ENCODE data around the gene PLCH2.

DNA sequence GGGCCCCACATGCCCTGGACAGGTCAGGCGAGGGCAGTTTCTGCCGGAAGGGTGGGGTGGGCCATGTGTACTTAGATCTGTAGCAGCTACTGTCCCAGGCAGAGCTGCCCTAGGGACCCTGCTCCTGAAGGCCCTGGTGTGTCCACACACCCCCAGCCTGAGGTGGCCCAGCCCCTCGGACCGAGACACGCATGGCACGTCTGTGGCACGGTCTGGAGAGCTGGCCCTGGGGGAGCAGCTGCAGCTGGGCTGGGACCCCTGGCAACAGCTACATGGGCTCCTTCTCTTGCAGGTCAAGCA lies 25.7 kb downstream of the PLCH2 start:
- no peak for TF ChIP-seq EZH2phosphoT487 (conservative IDR thresholded peaks at IDR 0.05; ENCODE audit: low read length)
- TF ChIP-seq, protein P1, sequence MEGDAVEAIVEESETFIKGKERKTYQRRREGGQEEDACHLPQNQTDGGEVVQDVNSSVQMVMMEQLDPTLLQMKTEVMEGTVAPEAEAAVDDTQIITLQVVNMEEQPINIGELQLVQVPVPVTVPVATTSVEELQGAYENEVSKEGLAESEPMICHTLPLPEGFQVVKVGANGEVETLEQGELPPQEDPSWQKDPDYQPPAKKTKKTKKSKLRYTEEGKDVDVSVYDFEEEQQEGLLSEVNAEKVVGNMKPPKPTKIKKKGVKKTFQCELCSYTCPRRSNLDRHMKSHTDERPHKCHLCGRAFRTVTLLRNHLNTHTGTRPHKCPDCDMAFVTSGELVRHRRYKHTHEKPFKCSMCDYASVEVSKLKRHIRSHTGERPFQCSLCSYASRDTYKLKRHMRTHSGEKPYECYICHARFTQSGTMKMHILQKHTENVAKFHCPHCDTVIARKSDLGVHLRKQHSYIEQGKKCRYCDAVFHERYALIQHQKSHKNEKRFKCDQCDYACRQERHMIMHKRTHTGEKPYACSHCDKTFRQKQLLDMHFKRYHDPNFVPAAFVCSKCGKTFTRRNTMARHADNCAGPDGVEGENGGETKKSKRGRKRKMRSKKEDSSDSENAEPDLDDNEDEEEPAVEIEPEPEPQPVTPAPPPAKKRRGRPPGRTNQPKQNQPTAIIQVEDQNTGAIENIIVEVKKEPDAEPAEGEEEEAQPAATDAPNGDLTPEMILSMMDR (IDR thresholded peaks at IDR 0.05; ENCODE audit: insufficient read depth, low read length, poor library complexity, severe bottlenecking), result no peak
